ENCODE measurements around the gene SERINC2. TPM values are rescaled to one million over a fixed set of nuclear protein-coding genes. Genes with fewer than 3 reads are reported as not detected.

The SERINC2 gene
- total RNA-seq, 2 experiments from 2014 or later: 0.13 TPM; not detected in 1

GRCh38 chr1:31405578-31406245, 7.3 kb upstream of the SERINC2 start:
- ChIA-PET POLR2A (no interaction called here), CTCF (interaction anchor here (1.6 to 2.4 kb wide), 2 partner anchors 11 to 16 kb away, joined by 5 to 14 read pairs; no protein-coding TSS in a partner anchor)
- H3K9me3 Mint-ChIP-seq (ENCODE audit: insufficient read depth): no peaks in the 10 kb centered on the region
- DNase-seq (no peak), ATAC-seq (no peak)
- no peaks in the 10 kb centered on the region for H3K36me3 Mint-ChIP-seq (ENCODE audit: low read depth)
- H3K27ac Mint-ChIP-seq: no peak overlapping the region
- H3K4me1 Mint-ChIP-seq (ENCODE audit: low read depth): no peaks in the 10 kb centered on the region
- no peak overlapping the region for H3K4me3 Mint-ChIP-seq
- peaks cover 9% of the 10 kb centered on the region for H3K27me3 Mint-ChIP-seq (ENCODE audit: low read depth)

GRCh38 chr1:31407029-31407626, 5.9 kb upstream of the SERINC2 start:
- no peak overlapping the region for H3K4me3 Mint-ChIP-seq
- DNase-seq (no peak), ATAC-seq (no peak)
- no peaks in the 10 kb centered on the region for H3K4me1 Mint-ChIP-seq (ENCODE audit: low read depth)
- ChIA-PET POLR2A (no interaction called here), CTCF (interaction anchor here (2.4 kb wide), 1 partner anchor 12 kb away, joined by 14 read pairs; no protein-coding TSS in a partner anchor)
- H3K27ac Mint-ChIP-seq: no peak overlapping the region
- H3K27me3 Mint-ChIP-seq (ENCODE audit: low read depth): peaks cover 17% of the 10 kb centered on the region
- H3K9me3 Mint-ChIP-seq (ENCODE audit: insufficient read depth): no peaks in the 10 kb centered on the region
- no peaks in the 10 kb centered on the region for H3K36me3 Mint-ChIP-seq (ENCODE audit: low read depth)

- no peak overlapping the region for H3K27ac Mint-ChIP-seq
- CTCF ChIA-PET: interaction anchor here (3.9 kb wide), 1 partner anchor 14 kb away, joined by 19 read pairs; no protein-coding TSS in a partner anchor
- H3K4me1 Mint-ChIP-seq (ENCODE audit: low read depth): peaks cover 3% of the 10 kb centered on the region
- H3K9me3 Mint-ChIP-seq (ENCODE audit: insufficient read depth): no peaks in the 10 kb centered on the region
- peaks cover 27% of the 10 kb centered on the region for H3K27me3 Mint-ChIP-seq (ENCODE audit: low read depth)
- DNase-seq: no peak
- no peak for ATAC-seq
- H3K36me3 Mint-ChIP-seq (ENCODE audit: low read depth): no peaks in the 10 kb centered on the region
- H3K4me3 Mint-ChIP-seq: no peak overlapping the region
- POLR2A ChIA-PET: no interaction called here
Measured at GRCh38 chr1:31408788-31409318, 4.2 kb upstream of the SERINC2 start.

- H3K27me3 Mint-ChIP-seq (ENCODE audit: low read depth): peaks cover 39% of the 10 kb centered on the region
- H3K36me3 Mint-ChIP-seq (ENCODE audit: low read depth): no peaks in the 10 kb centered on the region
- ATAC-seq: no peak
- peaks cover 4% of the 10 kb centered on the region for H3K4me1 Mint-ChIP-seq (ENCODE audit: low read depth)
- H3K27ac Mint-ChIP-seq: no peak overlapping the region
- no peak overlapping the region for H3K4me3 Mint-ChIP-seq
- POLR2A ChIA-PET: interaction anchor here (0.7 kb wide), 1 partner anchor 8 kb away, joined by 3 read pairs; no protein-coding TSS in a partner anchor
- H3K9me3 Mint-ChIP-seq (ENCODE audit: insufficient read depth): no peaks in the 10 kb centered on the region
- no peak for DNase-seq
- CTCF ChIA-PET: interaction anchor here (3.9 kb wide), 1 partner anchor 16 kb away, joined by 19 read pairs; no protein-coding TSS in a partner anchor
Measured at GRCh38 chr1:31409946-31410858, 2.8 kb upstream of the SERINC2 start.

GRCh38 chr1:31410871-31411270, 2.1 kb upstream of the SERINC2 start:
- DNase-seq (no peak), ATAC-seq (no peak)
- no peak overlapping the region for H3K4me3 Mint-ChIP-seq
- POLR2A ChIA-PET: no interaction called here
- no peaks in the 10 kb centered on the region for H3K9me3 Mint-ChIP-seq (ENCODE audit: insufficient read depth)
- peaks cover 46% of the 10 kb centered on the region for H3K27me3 Mint-ChIP-seq (ENCODE audit: low read depth)
- no peak overlapping the region for H3K27ac Mint-ChIP-seq
- CTCF ChIA-PET: interaction anchor here (3.9 kb wide), 1 partner anchor 16 kb away, joined by 19 read pairs; no protein-coding TSS in a partner anchor
- peaks cover 4% of the 10 kb centered on the region for H3K4me1 Mint-ChIP-seq (ENCODE audit: low read depth)
- no peaks in the 10 kb centered on the region for H3K36me3 Mint-ChIP-seq (ENCODE audit: low read depth)

GRCh38 chr1:31412205-31412604, 808 bp upstream of the SERINC2 start:
- ATAC-seq: no peak
- ChIA-PET POLR2A (no interaction called here), CTCF (interaction anchor here (1.1 to 3.9 kb wide), 2 partner anchors 18 to 137 kb away, joined by 3 to 19 read pairs; no protein-coding TSS in a partner anchor)
- peaks cover 49% of the 10 kb centered on the region for H3K27me3 Mint-ChIP-seq (ENCODE audit: low read depth)
- no peaks in the 10 kb centered on the region for H3K36me3 Mint-ChIP-seq (ENCODE audit: low read depth)
- peaks cover 4% of the 10 kb centered on the region for H3K4me1 Mint-ChIP-seq (ENCODE audit: low read depth)
- H3K9me3 Mint-ChIP-seq (ENCODE audit: insufficient read depth): no peaks in the 10 kb centered on the region
- H3K4me3 Mint-ChIP-seq: peak overlapping the region; percentile 39
- no peak for DNase-seq
- H3K27ac Mint-ChIP-seq: no peak overlapping the region

- Mint-ChIP-seq H3K27me3 (ENCODE audit: low read depth) (peaks cover 51% of the 10 kb centered on the region), H3K36me3 (ENCODE audit: low read depth) (no peaks in the 10 kb centered on the region), H3K4me3 (peak overlapping the region; percentile 78), H3K4me1 (ENCODE audit: low read depth) (peaks cover 4% of the 10 kb centered on the region), H3K9me3 (ENCODE audit: insufficient read depth) (no peaks in the 10 kb centered on the region), H3K27ac (peak overlapping the region; percentile 50)
- POLR2A ChIA-PET: no interaction called here
- no peak for DNase-seq
- peak; percentile 45 for ATAC-seq
- CTCF ChIA-PET: interaction anchor here (1.0 kb wide), 1 partner anchor 19 kb away, joined by 5 read pairs; no protein-coding TSS in a partner anchor
Measured at GRCh38 chr1:31413405-31414001, 490 bp downstream of the SERINC2 start.

- no peak overlapping the region for H3K27ac Mint-ChIP-seq
- H3K9me3 Mint-ChIP-seq (ENCODE audit: insufficient read depth): no peaks in the 10 kb centered on the region
- ChIA-PET POLR2A (no interaction called here), CTCF (no interaction called here)
- no peaks in the 10 kb centered on the region for H3K36me3 Mint-ChIP-seq (ENCODE audit: low read depth)
- H3K4me1 Mint-ChIP-seq (ENCODE audit: low read depth): peaks cover 4% of the 10 kb centered on the region
- H3K4me3 Mint-ChIP-seq: no peak overlapping the region
- H3K27me3 Mint-ChIP-seq (ENCODE audit: low read depth): peaks cover 55% of the 10 kb centered on the region
- DNase-seq: no peak
- ATAC-seq: no peak
Measured at GRCh38 chr1:31414980-31415370, 2.0 kb downstream of the SERINC2 start.

GRCh38 chr1:31415658-31416057, 2.6 kb downstream of the SERINC2 start:
- H3K4me1 Mint-ChIP-seq (ENCODE audit: low read depth): peaks cover 4% of the 10 kb centered on the region
- DNase-seq: no peak
- CTCF ChIA-PET: no interaction called here
- H3K27ac Mint-ChIP-seq: no peak overlapping the region
- no peak overlapping the region for H3K4me3 Mint-ChIP-seq
- H3K9me3 Mint-ChIP-seq (ENCODE audit: insufficient read depth): no peaks in the 10 kb centered on the region
- peaks cover 54% of the 10 kb centered on the region for H3K27me3 Mint-ChIP-seq (ENCODE audit: low read depth)
- POLR2A ChIA-PET: no interaction called here
- no peaks in the 10 kb centered on the region for H3K36me3 Mint-ChIP-seq (ENCODE audit: low read depth)
- ATAC-seq: no peak

GRCh38 chr1:31416101-31416736, 3.2 kb downstream of the SERINC2 start:
- ChIA-PET POLR2A (no interaction called here), CTCF (no interaction called here)
- no peaks in the 10 kb centered on the region for H3K9me3 Mint-ChIP-seq (ENCODE audit: insufficient read depth)
- no peak overlapping the region for H3K27ac Mint-ChIP-seq
- no peak for ATAC-seq
- peaks cover 4% of the 10 kb centered on the region for H3K4me1 Mint-ChIP-seq (ENCODE audit: low read depth)
- no peak overlapping the region for H3K4me3 Mint-ChIP-seq
- H3K27me3 Mint-ChIP-seq (ENCODE audit: low read depth): peaks cover 51% of the 10 kb centered on the region
- no peak for DNase-seq
- H3K36me3 Mint-ChIP-seq (ENCODE audit: low read depth): no peaks in the 10 kb centered on the region

GRCh38 chr1:31417148-31417547, 4.1 kb downstream of the SERINC2 start:
- Mint-ChIP-seq H3K4me1 (ENCODE audit: low read depth) (peaks cover 4% of the 10 kb centered on the region), H3K27ac (no peak overlapping the region), H3K9me3 (ENCODE audit: insufficient read depth) (no peaks in the 10 kb centered on the region), H3K27me3 (ENCODE audit: low read depth) (peaks cover 49% of the 10 kb centered on the region), H3K4me3 (no peak overlapping the region), H3K36me3 (ENCODE audit: low read depth) (no peaks in the 10 kb centered on the region)
- DNase-seq (no peak), ATAC-seq (no peak)
- POLR2A ChIA-PET: no interaction called here
- CTCF ChIA-PET: interaction anchor here (1.3 kb wide), 1 partner anchor 21 kb away, joined by 5 read pairs; no protein-coding TSS in a partner anchor
